TTC549 (cell line): ENCODE results near the gene ATP1B2.
"Not testable (repeated sequence)": the region's sequence is repeated elsewhere in the genome, so short reads cannot be mapped to it uniquely, and the experiment has no call there.

Experiments used
- FAIRE-seq: peaks from 2 replicates; lab custom pipeline; 2012; peaks lifted over from hg19 to GRCh38; lab: Jason Lieb, UNC

ATP1B2 gene

GRCh38 chr17:7634384-7634783, 16.3 kb upstream of the ATP1B2 start:
- no peak for FAIRE-seq

- FAIRE-seq = no peak
Measured at GRCh38 chr17:7636163-7636562, 14.6 kb upstream of the ATP1B2 start.

- no peak for FAIRE-seq
Measured at GRCh38 chr17:7640783-7641182, 9.9 kb upstream of the ATP1B2 start.

- not testable (repeated sequence) for FAIRE-seq
Measured at GRCh38 chr17:7641635-7642034, 9.1 kb upstream of the ATP1B2 start.

GRCh38 chr17:7644775-7645174, 6.0 kb upstream of the ATP1B2 start:
- no peak for FAIRE-seq

- no peak for FAIRE-seq
Measured at GRCh38 chr17:7646457-7646856, 4.3 kb upstream of the ATP1B2 start.

GRCh38 chr17:7647018-7647417, 3.7 kb upstream of the ATP1B2 start:
- FAIRE-seq = no peak

GRCh38 chr17:7651097-7651664, 455 bp downstream of the ATP1B2 start:
- FAIRE-seq = no peak

GRCh38 chr17:7651665-7652387, 1.1 kb downstream of the ATP1B2 start:
- no peak for FAIRE-seq

- FAIRE-seq = no peak
Measured at GRCh38 chr17:7652388-7653356, 1.9 kb downstream of the ATP1B2 start.

GRCh38 chr17:7654832-7655540, 4.3 kb downstream of the ATP1B2 start:
- FAIRE-seq = no peak

- FAIRE-seq = no peak
Measured at GRCh38 chr17:7655541-7655840, 4.8 kb downstream of the ATP1B2 start.

GRCh38 chr17:7656958-7657609, 6.4 kb downstream of the ATP1B2 start:
- FAIRE-seq = no peak

GRCh38 chr17:7667656-7668406, 17.1 kb downstream of the ATP1B2 start:
- FAIRE-seq = no peak

- FAIRE-seq = no peak
Measured at GRCh38 chr17:7668482-7668881, 17.8 kb downstream of the ATP1B2 start.

- peak; percentile 37 for FAIRE-seq
Measured at GRCh38 chr17:7673239-7673638, 22.5 kb downstream of the ATP1B2 start.

GRCh38 chr17:7674934-7675333, 24.2 kb downstream of the ATP1B2 start:
- no peak for FAIRE-seq

- FAIRE-seq = no peak
Measured at GRCh38 chr17:7676533-7676932, 25.8 kb downstream of the ATP1B2 start.

- FAIRE-seq = no peak
Measured at GRCh38 chr17:7677388-7678067, 26.8 kb downstream of the ATP1B2 start.

- no peak for FAIRE-seq
Measured at GRCh38 chr17:7684851-7685532, 34.3 kb downstream of the ATP1B2 start.
